ENCODE data around the gene MYO9B. TPM values are rescaled to one million over a fixed set of nuclear protein-coding genes. Genes with fewer than 3 reads are reported as not detected.

Gene MYO9B
- total and polyA plus RNA-seq, 9 of the 15 experiments (the other 6 are each of a cell fraction or from before 2014, with no cell fraction given), result 2.4 to 77.6 (median 23.0) TPM

- in situ Hi-C loops (cut with MboI) (no loop called here), intact Hi-C loops (cut with micrococcal nuclease) (no loop called here)
- H3K27ac ChIP-seq (ENCODE audit: extremely low read depth, low read depth, low read length), result no peak overlapping the region
- H4K20me1 ChIP-seq (replicated peaks; ENCODE audit: control insufficient read depth, insufficient read depth, low read length), result no peaks in the 10 kb centered on the region; the same call in 1 of the 2 replicates
- BruUV-seq (replicated peaks), result no TSS peak
- no peak overlapping the region for H2AFZ ChIP-seq (ENCODE audit: low read depth, low read length)
- H3K4me1 ChIP-seq (replicated peaks in 1 of 2; ENCODE audit: control insufficient read depth in 2 of 2, insufficient read depth in 2 of 2, low read length in 2 of 2), result peaks cover 0 to 3% of the 10 kb centered on the region in 2 experiments; a peak in 1 of 5 replicates
- POLR2A ChIA-PET, result no interaction called here
- no peak for FAIRE-seq
- CTCF ChIA-PET (ENCODE audit: low intra/inter-chr PET ratio), result no interaction called here
- no peaks in the 10 kb centered on the region for H3K79me2 ChIP-seq (ENCODE audit: control insufficient read depth, insufficient read depth, low read length)
- WGBS (ENCODE audit: insufficient coverage, low coverage, missing lambda C conversion rate), result 3% methylated on average over 6 of the region's 6 CpGs
- H3K9me1 ChIP-seq (ENCODE audit: control insufficient read depth, insufficient read depth, low read length), result no peaks in the 10 kb centered on the region
- no peak for DNase-seq (ENCODE audit: extremely low read depth in 1 of 4, low spot score in 3 of 4)
- no peak overlapping the region for H3K4me3 ChIP-seq
- peaks cover 20 to 62% of the 10 kb centered on the region in 2 experiments; a peak in 4 of 5 replicates for H3K27me3 ChIP-seq (ENCODE audit: control insufficient read depth in 2 of 2, insufficient read depth in 2 of 2, low read length in 2 of 2)
- H3K9ac ChIP-seq (ENCODE audit: insufficient read depth in 1 of 2, low read depth in 2 of 2, low read length in 2 of 2), result no peak overlapping the region
- no peak overlapping the region for H3K4me2 ChIP-seq (ENCODE audit: insufficient read depth, low read length)
- H3K9me3 ChIP-seq (replicated peaks; ENCODE audit: control insufficient read depth, insufficient read depth, low read depth, low read length), result no peaks in the 10 kb centered on the region
- ATAC-seq, result no peak
- H3K36me3 ChIP-seq (ENCODE audit: control insufficient read depth, insufficient read depth, low read length), result no peaks in the 10 kb centered on the region
- TF ChIP-seq PTBP1 (IDR thresholded peaks at IDR 0.05; ENCODE audit: low read depth, low read length) (no peak), ZNF395 (CRISPR knock-in tag; IDR thresholded peaks at IDR 0.05) (no peak), SP1 (CRISPR knock-in tag; IDR thresholded peaks at IDR 0.05) (no peak), RNF219 (CRISPR knock-in tag; IDR thresholded peaks at IDR 0.05) (no peak), CC2D1A (IDR thresholded peaks at IDR 0.05) (no peak), ZNF778 (CRISPR knock-in tag; IDR thresholded peaks at IDR 0.05) (no peak), CHCHD3 (CRISPR knock-in tag; IDR thresholded peaks at IDR 0.05) (no peak), RBM39 (optimal IDR thresholded peaks at IDR 0.05; ENCODE audit: low read depth, low read length) (no peak), HBP1 (CRISPR knock-in tag; IDR thresholded peaks at IDR 0.05) (no peak), CREM (IDR thresholded peaks at IDR 0.05; ENCODE audit: low read depth) (no peak), NR2F6 (CRISPR knock-in tag; IDR thresholded peaks at IDR 0.05) (no peak), HDAC2 (IDR thresholded peaks at IDR 0.05) (no peak), ZNF76 (CRISPR knock-in tag; IDR thresholded peaks at IDR 0.05; ENCODE audit: borderline replicate concordance) (no peak), NEUROD1 (IDR thresholded peaks at IDR 0.05; ENCODE audit: borderline replicate concordance, low read depth, low read length, partially characterized antibody) (no peak), KAT8 (IDR thresholded peaks at IDR 0.05; ENCODE audit: low read depth) (no peak), ZNF584 (CRISPR knock-in tag; IDR thresholded peaks at IDR 0.05; ENCODE audit: low read depth) (no peak)
Observed at GRCh38 chr19:17031741-17032140, 43.8 kb upstream of the MYO9B start.
